GM23338 (cell line): ENCODE measurements around the gene SMG1.

Experiments
- CREB1 ChIP-seq: fragments of 250-450 bp; sonication (Bioruptor Pico); IDR thresholded peaks from 2 replicates; pipeline ENCODE4 v1.5.0; 2020; ENCODE audit warnings: low read depth, mild to moderate bottlenecking, moderate library complexity
- CTCF ChIP-seq, 2 experiments: fragments of 200-600 bp in 1 of 2; sonication (generic) in 1 of 2; conservative IDR thresholded peaks; 2 replicates each; pipeline versions ENCODE4 v1.5.1 to v1.6.1; 2016 to 2017; ENCODE audit warnings: antibody characterized with exemption in 2 of 2, low read depth in 2 of 2, mild to moderate bottlenecking in 2 of 2, moderate library complexity in 1 of 2
- EZH2 ChIP-seq: fragments of 200-600 bp; sonication (generic); IDR thresholded peaks from one replicate; pipeline ENCODE4 v1.8.0; 2017; ENCODE audit warnings: antibody characterized with exemption, mild to moderate bottlenecking, low read depth; ENCODE audit not compliant: unreplicated experiment
- EZH2phosphoT487 ChIP-seq: fragments of 200-600 bp; sonication (generic); IDR thresholded peaks from one replicate; pipeline ENCODE4 v1.8.1; 2018; ENCODE audit warnings: antibody characterized with exemption; ENCODE audit not compliant: unreplicated experiment
- JUNB ChIP-seq: IDR thresholded peaks from one replicate; pipeline ENCODE4 v1.6.1; 2016; ENCODE audit warnings: antibody characterized with exemption; ENCODE audit not compliant: unreplicated experiment
- NANOG ChIP-seq: IDR thresholded peaks from 2 replicates; pipeline ENCODE4 v1.6.1; 2016; ENCODE audit warnings: antibody characterized with exemption, borderline replicate concordance
- POLR2AphosphoS5 ChIP-seq: IDR thresholded peaks from 2 replicates; pipeline ENCODE4 v1.6.1; 2016; ENCODE audit warnings: antibody characterized with exemption, low read depth
- REST ChIP-seq: IDR thresholded peaks from one replicate; pipeline ENCODE4 v1.6.1; 2018; ENCODE audit warnings: antibody characterized with exemption; ENCODE audit not compliant: unreplicated experiment
- STAT1 ChIP-seq: IDR thresholded peaks from one replicate; pipeline ENCODE4 v1.6.1; 2016; ENCODE audit warnings: antibody characterized with exemption; ENCODE audit not compliant: unreplicated experiment
- ZNF331 ChIP-seq: fragments of 250-450 bp; sonication (Bioruptor Pico); IDR thresholded peaks from 2 replicates; pipeline ENCODE4 v1.5.0; 2020; ENCODE audit warnings: low read depth, mild to moderate bottlenecking, moderate library complexity
- ZNF462 ChIP-seq: fragments of 250-450 bp; sonication (Bioruptor Pico); IDR thresholded peaks from 2 replicates; pipeline ENCODE4 v1.5.0; 2020; ENCODE audit warnings: mild to moderate bottlenecking, moderate library complexity

- TF ChIP-seq CTCF (conservative IDR thresholded peaks at IDR 0.05; ENCODE audit: low read depth in 2 of 2): no peak
- peak; percentile 99 for TF ChIP-seq POLR2AphosphoS5
- TF ChIP-seq EZH2phosphoT487: no peak
- TF ChIP-seq EZH2: no peak
- no peak for TF ChIP-seq NANOG
- no peak for TF ChIP-seq STAT1
- TF ChIP-seq ZNF462 (CRISPR knock-in tag): no peak
- peak; percentile 59 for TF ChIP-seq CREB1 (CRISPR knock-in tag)
- no peak for TF ChIP-seq JUNB
- no peak for TF ChIP-seq ZNF331 (CRISPR knock-in tag)
- no peak for TF ChIP-seq REST
These were observed 136.1 kb downstream of the SMG1 start, which contains the start of gene RPS15A for GRCh38 chr16:18789850-18790706.
